HG03469 (cell line): Measurements from ENCODE around the gene BAD.
"Not testable (repeated sequence)": the region's sequence is repeated elsewhere in the genome, so short reads cannot be mapped to it uniquely, and the experiment has no call there.

ENCODE experiments used
- ATAC-seq: cut with Tn5 transposase; IDR thresholded peaks from one replicate; pipeline ENCODE4 v1.9.1; 2021; ENCODE audit warnings: mild to moderate bottlenecking, moderate library complexity, moderate number of reproducible peaks; ENCODE audit not compliant: unreplicated experiment

The BAD gene

DNA sequence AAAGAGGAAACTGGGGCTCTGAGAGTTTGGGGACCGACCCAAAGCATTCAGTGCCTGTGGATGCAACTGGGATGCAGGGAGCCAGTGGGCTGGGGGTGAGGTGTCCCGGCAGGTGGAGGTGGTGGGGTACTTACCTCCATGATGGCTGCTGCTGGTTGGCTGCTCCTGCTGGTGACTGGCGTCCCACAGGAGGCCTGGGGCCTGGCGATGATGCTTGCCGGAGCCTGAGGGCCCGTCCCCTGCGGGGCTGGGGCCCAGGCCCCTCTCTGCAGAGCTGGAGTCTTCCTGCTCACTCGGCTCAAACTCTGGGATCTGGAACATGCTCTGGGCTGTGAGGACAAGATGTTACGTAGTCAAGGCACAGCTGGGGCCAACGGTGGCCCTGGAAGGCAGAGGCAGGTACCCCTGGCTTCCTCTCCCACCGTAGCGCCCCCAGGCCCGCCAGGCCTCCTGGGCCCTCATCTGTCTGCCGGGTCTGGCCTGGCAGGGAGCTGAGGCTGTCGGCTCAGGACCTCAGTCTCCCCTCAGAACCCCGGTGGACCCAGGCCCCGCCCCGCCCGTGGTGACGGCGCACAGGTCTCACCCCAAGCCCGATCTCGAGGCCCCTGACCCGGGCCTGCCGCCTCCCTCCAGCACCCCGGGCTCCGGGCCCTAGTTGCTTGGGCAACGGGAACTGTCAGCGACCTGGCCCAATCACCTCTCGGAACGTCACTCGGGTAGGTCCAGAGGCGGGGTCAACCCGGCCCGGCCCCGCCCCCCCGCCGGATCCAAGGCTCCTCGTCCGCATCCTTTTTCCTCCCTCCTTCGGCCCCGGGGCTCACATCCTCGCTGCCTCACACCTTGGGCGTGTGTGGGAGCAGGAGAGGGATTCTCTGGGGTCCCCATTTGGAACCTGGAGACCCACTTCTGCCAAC is at the start of gene BAD:
BAD (minus strand) TSS at position 618 of the 914 bp plus-strand sequence; CDS start at position 321, 297 bp downstream.
- peak; percentile 43 for ATAC-seq

DNA sequence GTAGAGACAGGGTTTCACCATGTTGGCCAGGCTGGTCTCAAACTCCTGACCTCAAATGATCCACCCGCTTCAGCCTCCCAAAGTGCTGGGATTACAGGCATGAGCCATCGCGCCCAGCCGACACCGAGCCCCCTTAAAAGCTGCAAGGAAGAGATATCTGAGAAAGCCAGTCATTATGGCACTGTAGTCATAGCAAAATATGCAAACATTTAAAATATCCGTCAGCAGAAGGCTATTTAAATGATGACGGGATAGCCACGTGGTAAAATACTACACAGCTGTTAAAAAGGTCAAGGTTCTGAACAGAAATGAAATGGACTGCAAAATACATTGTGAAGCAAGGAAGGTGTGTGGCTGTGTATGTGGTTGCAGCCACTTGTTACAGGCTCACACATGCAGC is 49.1 kb upstream of the BAD start:
- ATAC-seq = no peak

DNA sequence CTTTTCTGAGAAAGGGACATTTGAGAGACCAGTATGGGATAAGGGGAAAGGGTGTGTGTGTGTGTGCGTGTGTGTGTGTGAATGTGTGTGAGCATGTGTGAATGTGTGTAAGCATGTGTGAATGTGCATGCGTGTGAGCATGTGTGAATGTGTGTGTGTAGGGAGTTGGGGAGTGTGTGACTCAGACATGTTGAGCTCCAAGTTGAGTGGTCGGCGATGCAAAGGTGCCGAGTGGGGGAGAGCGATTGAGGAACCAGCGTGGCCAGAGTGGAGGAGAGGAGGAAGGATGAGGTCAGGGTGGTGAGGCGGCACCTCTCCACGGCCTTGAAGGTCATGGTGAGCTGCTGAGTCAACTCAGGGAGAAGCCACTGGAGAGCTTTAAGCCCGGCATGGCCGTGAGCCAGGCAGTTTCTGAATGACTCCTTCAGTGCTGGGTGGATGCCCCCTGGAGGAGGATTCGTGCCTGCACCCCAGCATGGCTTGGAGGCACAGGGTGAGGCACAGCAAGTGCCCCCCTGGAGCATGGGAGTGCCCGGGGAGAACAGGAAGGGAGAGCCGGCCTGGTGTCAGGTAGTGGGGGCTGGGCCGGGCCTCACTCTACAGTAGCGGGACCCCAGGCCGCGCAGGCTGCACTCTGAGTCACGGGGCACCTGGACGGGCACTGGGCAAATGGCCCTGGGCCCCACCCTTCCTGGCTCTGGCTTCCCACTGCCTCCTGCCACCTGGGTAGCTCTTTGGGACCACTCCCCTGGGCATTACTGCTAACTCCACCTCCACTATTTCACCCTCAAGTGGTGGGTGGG is 47.3 kb upstream of the BAD start:
- no peak for ATAC-seq

DNA sequence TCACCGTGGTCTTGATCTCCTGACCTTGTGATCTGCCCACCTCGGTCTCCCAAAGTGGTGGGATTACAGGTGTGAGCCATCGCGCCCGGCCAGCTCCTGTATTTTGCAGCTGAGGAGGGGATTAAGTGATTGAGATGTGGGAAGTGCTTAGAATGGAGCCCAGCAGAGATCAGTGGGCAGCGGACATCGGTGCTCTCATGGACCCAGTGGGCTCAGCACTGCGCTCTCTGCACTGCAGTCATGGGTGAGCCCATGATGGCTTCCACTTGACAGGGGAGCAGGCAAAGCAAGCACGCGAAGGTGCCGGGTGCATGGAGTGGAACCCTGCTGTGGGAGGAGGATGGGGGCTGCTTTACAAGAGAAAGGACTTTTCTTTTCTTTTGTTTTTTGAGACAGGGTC is 46.4 kb upstream of the BAD start:
- ATAC-seq = no peak

DNA sequence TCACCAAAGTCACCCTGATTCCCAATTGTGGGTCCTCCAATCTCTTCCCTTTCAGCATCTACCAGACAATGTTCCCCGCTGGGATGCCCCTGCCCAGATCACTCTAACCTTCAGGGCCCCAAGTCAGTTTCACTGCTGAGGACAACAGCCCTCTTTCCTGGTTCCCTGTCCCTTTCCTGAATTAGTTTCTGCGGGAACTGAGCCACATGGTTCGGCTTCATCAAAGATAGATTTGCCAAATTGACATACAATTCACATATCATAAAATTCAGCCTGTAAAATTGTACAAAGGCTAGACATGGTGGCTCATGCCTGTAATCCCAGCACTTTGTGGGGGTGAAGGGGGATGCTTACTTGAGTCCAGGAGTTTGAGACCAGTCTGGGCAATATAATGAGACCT is 43.5 kb upstream of the BAD start:
- no peak for ATAC-seq

DNA sequence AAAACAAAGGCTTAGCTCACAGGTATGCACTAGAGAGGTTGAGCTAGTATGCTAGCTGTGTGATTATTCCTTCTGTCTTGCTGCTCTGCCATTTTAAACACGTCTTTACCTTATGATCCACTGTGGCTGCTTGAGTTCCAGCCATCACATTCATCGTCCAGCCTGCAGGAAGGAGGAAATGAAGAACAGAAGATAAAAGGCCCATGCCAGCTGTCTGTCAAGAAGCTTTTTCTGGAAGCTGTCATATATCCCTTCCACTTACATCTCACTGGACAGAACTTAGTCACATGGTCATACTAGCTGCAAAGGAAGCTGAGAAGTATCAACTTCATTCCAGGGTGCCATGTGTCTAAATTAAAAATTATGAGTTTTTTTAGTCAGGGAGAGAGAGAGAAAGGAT is 42.9 kb upstream of the BAD start:
- ATAC-seq = no peak

DNA sequence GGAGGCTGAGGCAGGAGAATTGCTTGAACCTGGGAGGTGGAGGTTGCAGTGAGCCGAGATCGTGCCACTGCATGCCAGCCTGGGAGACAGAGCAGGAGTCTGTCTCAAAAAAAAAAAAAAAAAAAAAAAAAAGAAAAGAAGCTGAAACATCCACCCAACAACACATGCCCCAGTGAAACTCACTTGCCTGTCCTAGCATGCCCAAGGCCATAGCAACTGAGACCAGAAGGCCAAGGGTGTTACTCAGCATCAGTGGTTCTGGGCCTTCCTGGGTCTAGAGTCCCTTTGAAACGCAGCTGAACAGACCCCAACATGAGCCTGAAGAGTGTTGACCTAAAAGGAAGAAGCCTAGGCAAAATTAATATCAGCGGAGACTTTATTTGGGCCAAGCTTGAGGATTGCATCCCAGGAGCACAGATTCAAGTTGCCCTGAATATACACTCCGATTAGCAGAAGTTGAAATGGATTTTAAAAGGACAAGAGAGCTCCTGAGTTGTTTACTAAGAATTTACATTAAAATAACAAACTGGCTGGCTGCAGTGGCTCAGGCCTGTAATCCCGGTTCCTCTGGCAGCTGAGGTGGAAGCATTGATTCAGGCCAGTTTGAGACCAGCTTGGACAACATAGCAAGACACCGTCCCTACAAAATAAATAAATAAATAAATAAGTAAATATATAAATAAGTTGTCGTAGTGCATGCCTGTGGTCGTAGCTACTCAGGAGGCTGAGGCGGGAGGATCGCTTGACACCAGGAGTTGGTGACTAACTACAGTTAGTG is 40.4 kb upstream of the BAD start:
- ATAC-seq = no peak

DNA sequence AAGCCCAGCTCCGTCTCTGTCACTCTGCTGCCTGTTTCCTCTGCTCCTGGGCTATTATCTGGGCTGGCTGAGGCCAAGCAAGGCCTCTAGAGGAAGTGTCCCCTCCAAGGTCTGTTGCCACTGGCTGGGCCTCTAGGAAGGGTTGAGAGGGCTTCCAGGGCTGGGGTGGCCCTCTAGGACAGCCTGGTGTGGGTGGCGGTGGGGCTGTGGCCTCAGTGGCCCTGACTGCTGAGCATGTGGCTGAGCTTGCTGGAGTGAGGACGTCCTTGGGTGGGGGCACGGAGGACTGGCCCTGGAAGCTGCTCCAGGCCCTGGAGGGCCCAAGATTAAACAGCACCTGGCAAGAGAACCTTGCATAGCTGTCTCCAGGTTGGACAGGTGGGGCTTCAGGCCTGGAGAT is 39.5 kb upstream of the BAD start:
- not testable (repeated sequence) for ATAC-seq

DNA sequence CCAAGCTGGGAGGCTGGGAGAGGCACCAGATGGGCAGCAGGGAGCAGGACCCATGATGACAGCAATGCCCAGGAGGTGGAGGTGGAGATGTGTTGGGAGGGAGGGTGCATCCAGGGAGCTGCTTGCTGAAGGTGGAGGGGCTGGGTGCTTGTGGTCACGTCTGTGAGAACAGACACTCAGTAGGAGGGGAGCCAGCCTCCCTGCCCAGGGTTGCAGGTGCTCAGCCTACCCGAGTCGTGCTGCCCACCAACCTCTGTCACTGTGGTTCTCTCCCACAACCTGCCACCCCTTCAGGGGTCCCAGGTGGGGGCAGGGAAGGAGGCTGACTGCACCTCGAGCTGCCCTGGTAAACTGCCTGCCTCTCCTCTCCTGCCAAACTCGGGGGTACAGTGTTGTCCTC is 38.9 kb upstream of the BAD start:
- ATAC-seq = no peak

DNA sequence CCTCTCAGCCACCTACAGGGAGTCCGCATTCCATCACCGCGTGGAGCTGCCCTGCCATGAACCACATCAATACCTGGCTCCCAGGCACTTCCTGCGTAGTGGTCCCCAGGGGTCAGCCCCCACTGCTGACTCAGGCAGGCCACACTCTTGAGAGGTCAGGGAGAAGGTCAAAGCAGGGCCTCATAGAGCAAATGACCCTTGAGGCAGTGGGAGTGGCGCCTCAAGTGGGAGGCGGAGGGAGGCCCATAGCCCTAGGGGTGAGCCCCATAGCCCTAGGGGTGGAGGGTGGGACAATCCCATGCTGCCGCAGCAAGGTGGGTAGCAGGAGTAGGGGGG is 38.4 kb upstream of the BAD start:
- ATAC-seq = no peak

DNA sequence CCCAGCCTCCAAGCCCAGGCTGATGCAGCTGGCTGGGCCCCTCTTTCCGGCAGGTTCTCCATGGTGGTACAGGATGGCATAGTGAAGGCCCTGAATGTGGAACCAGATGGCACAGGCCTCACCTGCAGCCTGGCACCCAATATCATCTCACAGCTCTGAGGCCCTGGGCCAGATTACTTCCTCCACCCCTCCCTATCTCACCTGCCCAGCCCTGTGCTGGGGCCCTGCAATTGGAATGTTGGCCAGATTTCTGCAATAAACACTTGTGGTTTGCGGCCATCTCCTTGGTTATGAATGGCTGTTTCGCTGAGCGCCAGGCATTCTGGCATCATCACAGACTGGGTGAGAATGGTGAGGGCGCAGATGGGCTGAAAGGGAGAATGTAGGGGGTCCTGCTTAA is 37.1 kb upstream of the BAD start:
- ATAC-seq = no peak

DNA sequence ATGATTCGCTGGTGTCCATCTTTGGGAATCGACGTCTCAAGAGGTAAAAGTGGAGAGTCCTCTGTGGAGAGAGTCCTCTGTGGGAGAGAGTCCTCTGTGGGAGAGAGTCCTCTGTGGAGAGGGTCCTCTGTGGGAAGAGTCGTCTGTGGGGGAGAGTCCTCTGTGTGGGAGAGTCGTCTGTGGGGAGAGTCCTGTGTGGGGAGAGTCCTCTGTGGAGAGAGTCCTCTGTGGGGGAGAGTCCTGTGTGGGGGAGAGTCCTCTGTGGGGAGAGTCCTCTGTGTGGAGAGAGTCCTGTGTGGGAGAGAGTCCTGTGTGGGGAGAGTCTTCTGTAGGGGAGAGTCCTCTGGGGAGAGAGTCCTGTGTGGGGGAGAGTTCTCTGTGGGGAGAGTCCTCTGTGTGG is 36.6 kb upstream of the BAD start:
- ATAC-seq = no peak

DNA sequence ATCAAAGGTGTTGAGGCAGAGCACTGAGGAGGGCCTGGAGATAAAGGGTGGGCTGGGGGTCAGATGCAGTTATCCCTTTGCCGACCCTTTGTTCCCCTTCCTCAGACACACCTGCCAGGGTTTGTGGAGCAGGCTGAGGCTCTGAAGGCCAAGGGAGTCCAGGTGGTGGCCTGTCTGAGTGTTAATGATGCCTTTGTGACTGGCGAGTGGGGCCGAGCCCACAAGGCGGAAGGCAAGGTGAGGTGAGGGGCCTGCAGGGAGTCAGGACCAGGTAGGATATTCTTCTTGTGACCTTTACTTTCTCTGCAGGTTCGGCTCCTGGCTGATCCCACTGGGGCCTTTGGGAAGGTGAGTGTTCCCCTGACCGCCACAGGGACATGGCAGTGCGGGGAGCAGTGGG is 36.1 kb upstream of the BAD start:
- no peak for ATAC-seq

DNA sequence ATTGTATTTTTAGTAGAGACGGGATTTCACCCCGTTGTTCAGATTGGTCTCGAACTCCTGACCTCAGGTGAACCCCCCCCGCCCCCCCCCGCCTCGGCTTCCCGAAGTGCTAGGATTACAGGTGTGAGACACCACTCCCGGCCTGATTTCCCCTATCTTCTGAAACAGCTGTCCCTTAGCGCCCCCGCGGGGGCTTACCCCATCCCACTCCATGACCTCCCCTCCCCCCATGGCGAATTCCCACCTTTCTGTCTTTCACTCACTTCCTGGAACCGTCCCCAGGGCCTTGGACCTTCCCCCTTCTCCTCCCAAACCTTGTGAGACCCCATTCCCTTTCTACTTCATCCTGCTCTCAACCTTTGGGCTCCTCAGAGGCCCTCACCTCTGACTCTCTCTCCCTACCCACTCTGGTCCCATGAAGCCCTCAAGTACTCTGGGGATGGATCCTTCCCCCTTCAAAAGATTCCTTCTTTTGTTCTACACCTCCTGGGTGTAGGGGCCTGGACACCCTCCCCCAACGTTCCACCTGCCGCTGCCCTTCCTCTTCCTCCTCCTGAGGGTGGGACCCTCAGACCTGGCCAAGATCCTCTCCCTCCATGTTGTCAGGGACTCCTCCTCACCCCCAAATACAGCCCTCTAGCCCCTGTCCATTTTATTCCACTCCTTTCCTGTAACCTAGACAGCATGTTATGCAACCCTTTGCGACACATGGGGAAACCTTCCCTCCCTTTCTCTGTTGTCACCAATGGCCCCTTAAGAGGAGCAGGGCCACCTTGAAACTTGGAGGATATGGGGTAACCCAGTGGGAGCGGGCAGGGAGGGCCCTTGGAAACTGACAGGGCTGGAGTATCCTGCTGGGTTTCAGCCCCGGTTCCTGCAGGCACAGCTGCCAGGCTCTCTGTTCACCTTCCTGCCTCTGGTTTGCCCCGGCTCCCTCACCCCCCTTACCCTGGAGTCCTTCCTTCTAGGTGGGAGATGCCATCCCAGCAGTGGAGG is 34.6 kb upstream of the BAD start:
- ATAC-seq = no peak

DNA sequence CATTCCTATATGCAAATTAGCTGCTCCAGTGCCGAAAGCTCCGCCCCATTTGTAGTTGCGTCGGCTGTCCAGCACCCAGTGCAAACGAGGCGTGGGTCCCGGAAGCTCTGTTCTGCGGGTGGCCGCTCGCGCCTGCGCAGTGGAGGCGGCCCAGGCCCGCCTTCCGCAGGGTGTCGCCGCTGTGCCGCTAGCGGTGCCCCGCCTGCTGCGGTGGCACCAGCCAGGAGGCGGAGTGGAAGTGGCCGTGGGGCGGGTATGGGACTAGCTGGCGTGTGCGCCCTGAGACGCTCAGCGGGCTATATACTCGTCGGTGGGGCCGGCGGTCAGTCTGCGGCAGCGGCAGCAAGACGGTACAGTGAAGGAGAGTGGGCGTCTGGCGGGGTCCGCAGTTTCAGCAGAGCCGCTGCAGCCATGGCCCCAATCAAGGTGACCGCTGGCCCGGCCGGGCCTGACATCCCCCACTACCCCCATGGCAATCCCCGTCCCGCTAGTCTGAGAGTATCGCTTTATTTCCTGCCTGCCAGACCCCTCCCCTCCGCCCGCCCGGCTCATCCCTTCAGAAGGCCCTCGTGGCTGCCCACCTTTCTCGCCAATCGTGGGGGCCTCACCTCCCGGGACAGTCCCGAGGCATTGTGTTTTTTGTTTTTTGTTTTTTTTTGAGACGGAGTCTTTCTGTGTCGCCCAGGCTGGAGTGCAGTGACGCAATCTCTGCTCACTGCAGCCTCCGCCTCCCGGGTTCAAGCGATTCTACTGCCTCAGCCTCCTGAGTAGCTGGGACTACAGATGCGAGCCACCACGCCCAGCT is 33.7 kb upstream of the BAD start, which contains the start of gene PRDX5:
PRDX5 (plus strand) TSS at position 161 of the 805 bp plus-strand sequence; CDS start at position 256, 95 bp downstream.
- ATAC-seq = peak; percentile 45

DNA sequence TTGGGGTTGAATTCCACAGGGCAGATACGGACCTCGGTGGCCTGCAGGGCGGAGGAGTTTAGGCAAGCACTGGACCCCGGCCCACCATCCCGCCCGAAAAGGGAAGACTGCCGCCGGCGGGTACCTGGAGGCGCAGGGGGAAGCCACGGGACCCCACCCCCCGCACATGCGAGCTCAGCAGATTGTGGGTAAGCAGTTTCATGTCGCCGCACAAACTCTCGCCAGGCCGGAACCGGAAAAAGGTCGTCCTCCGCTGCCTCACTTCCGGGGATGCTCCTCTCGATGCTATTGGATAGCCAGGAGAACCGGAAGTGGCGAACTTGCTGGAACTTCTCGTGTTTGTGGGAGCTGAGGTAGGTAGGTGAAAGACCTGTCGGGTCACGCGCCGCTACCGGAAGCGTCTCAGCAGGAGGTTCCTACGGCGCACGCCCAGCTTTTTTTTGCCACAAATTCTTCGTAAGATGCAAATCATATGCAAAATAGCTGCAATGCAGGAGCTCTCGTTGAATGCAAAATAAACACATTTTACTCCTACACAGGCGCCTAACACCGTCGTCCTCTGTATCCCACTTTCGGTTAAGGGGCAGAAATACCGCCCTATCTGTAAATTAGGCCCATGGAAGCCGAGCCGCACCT is 33.0 kb upstream of the BAD start, which contains the start of gene TRMT112:
TRMT112 (minus strand) TSS at position 235 of the 636 bp plus-strand sequence; CDS start at position 202, 33 bp downstream.
- ATAC-seq = peak; percentile 37

DNA sequence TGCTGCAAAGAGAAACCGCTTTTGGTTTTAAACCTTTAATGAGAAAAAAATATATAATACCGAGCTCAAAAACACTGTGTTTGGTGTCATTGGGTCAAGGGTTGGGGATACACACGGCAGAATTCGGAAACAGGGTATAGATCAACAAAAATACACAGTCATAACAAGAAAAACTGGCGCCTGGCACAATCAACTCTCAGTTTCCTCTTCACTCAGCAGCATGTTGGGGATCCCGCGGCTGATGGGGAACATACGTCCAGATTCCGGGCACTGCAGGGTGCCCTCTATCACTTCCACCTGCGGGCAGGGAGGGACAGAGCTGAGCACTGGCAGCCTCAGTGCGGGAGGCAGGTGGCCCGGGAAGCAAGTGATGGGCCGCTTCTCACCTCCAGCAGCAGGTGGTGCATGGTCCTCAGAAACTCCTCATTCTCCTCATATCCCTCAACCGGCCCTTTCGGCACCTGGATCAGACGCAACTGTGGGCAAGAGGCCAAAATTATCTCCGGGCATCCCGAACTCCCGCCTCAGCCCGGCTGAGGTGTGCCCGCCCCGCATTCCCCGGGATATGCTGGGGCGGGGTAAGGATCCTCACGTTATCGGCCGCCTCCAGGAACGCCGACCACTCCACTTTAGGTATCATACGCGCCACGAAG is 32.3 kb upstream of the BAD start:
- no peak for ATAC-seq
